Measurements from ENCODE around the gene PPFIA2. TPM values are rescaled to one million over a fixed set of nuclear protein-coding genes. Genes with fewer than 3 reads are reported as not detected.

The PPFIA2 gene
- total RNA-seq, 2 experiments from 2014 or later: not detected

DNA sequence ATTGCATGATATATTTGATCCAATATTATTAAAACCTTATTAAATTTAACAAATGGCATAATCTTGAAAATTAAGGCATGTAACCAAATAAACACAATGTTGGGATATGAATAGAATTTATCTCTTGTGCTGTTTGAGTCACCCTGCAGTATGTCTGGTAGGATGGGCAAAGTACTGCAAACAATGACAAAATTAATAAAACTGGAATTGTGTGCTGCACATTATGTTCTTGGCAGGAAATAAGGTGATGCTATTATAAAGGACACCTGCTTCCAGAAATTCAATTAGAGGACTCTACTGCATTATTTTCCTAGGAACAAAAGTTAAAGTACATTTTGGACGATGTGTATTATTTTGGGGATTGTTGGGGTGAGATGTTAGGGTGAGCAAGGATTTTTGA is 132.7 kb downstream of the PPFIA2 start:
- Histone ChIP-seq H3K36me3 (ENCODE audit: insufficient read depth, low read length) (no peaks in the 10 kb centered on the region), H3K9me3 (ENCODE audit: control insufficient read depth in 1 of 2, insufficient read depth in 1 of 2, low read length in 2 of 2) (no peaks in the 10 kb centered on the region), H3K27me3 (ENCODE audit: control insufficient read depth in 1 of 2, insufficient read depth in 2 of 2, low read length in 2 of 2) (no peaks in the 10 kb centered on the region), H3K27ac (ENCODE audit: low read depth in 1 of 2, low read length in 2 of 2) (no peak overlapping the region), H3K4me1 (ENCODE audit: insufficient read depth, low read length) (no peaks in the 10 kb centered on the region), H3K4me3 (ENCODE audit: low read length) (no peak overlapping the region)
- no peaks in the 10 kb centered on the region for H3K36me3 Mint-ChIP-seq (ENCODE audit: low read depth)
- DNase-seq (no peak), ATAC-seq (ENCODE audit: poor library complexity) (no peak)
- TF ChIP-seq, protein P1, sequence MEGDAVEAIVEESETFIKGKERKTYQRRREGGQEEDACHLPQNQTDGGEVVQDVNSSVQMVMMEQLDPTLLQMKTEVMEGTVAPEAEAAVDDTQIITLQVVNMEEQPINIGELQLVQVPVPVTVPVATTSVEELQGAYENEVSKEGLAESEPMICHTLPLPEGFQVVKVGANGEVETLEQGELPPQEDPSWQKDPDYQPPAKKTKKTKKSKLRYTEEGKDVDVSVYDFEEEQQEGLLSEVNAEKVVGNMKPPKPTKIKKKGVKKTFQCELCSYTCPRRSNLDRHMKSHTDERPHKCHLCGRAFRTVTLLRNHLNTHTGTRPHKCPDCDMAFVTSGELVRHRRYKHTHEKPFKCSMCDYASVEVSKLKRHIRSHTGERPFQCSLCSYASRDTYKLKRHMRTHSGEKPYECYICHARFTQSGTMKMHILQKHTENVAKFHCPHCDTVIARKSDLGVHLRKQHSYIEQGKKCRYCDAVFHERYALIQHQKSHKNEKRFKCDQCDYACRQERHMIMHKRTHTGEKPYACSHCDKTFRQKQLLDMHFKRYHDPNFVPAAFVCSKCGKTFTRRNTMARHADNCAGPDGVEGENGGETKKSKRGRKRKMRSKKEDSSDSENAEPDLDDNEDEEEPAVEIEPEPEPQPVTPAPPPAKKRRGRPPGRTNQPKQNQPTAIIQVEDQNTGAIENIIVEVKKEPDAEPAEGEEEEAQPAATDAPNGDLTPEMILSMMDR (IDR thresholded peaks at IDR 0.05): no peak
- ChIA-PET CTCF (no interaction called here), POLR2A (no interaction called here)
- intact Hi-C loops (cut with DNase I, micrococcal nuclease): no loop called here
- no peaks in the 10 kb centered on the region for H3K9me3 Mint-ChIP-seq
- no peak overlapping the region for H3K4me3 Mint-ChIP-seq
- H3K4me1 Mint-ChIP-seq (ENCODE audit: low read depth): no peaks in the 10 kb centered on the region
- no peak overlapping the region for H3K27ac Mint-ChIP-seq
- H3K27me3 Mint-ChIP-seq: no peaks in the 10 kb centered on the region

DNA sequence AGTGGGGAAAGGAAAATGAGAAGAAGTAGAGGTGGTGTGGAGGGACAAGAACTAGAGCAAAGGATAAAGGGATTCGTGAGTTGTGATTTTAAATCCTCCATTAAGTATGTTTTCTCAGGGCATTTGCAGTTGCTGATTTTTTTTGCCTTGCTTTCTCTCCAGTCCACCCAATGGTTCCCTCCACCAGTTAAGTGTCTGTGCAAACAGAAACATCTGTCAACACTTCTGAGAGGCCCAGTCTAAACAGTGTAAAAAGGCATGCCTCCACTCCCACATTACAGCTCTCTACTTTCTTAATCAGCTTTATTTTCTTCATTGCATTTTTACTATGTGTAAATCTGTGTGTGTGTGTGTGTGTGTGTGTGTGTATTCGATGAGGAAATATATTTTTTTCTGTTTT is 141.2 kb downstream of the PPFIA2 start:
- H3K9me3 Mint-ChIP-seq: no peaks in the 10 kb centered on the region
- no peak overlapping the region for H3K4me3 ChIP-seq (ENCODE audit: low read length)
- no peak for ATAC-seq (ENCODE audit: poor library complexity)
- CTCF ChIA-PET: no interaction called here
- no peaks in the 10 kb centered on the region for H3K9me3 ChIP-seq (ENCODE audit: control insufficient read depth in 1 of 2, insufficient read depth in 1 of 2, low read length in 2 of 2)
- TF ChIP-seq, protein P1 (IDR thresholded peaks at IDR 0.05): no peak
- intact Hi-C loops (cut with DNase I, micrococcal nuclease): no loop called here
- H3K36me3 Mint-ChIP-seq (ENCODE audit: low read depth): no peaks in the 10 kb centered on the region
- H3K4me1 Mint-ChIP-seq (ENCODE audit: low read depth): no peaks in the 10 kb centered on the region
- no peak overlapping the region for H3K27ac ChIP-seq (ENCODE audit: low read depth in 1 of 2, low read length in 2 of 2)
- no peaks in the 10 kb centered on the region for H3K36me3 ChIP-seq (ENCODE audit: insufficient read depth, low read length)
- no peaks in the 10 kb centered on the region for H3K4me1 ChIP-seq (ENCODE audit: insufficient read depth, low read length)
- no peak overlapping the region for H3K27ac Mint-ChIP-seq
- H3K27me3 Mint-ChIP-seq: no peaks in the 10 kb centered on the region
- no peaks in the 10 kb centered on the region for H3K27me3 ChIP-seq (ENCODE audit: control insufficient read depth in 1 of 2, insufficient read depth in 2 of 2, low read length in 2 of 2)
- H3K4me3 Mint-ChIP-seq: no peak overlapping the region
- no peak for DNase-seq
- POLR2A ChIA-PET: no interaction called here

DNA sequence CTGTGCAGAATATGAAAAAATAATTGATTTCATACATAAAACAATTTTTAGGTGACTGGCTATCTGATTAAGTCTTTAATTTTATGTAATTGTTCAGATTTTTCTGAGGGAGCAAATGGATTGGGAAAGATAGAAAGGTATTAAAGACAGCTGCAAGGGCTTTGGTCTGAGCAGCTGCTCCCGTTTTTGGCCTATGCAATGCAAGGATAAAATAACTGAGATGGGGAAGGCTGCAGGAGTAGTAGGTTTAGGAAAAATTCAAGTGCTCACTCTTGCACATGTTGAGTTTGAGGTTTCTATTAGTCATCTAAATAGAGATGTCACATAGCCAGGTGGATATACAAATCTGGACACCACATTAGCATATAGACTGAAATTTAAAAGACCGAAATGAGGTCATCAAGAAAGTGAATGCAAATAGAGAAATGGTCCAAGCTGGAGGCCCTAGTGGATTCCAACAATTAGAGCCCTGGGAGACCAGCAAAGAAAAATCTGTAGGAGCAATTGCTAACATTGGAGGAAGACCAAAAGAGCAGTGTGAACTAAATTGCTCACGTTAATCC is 144.0 kb downstream of the PPFIA2 start:
- TF ChIP-seq, protein P1 (IDR thresholded peaks at IDR 0.05): no peak
- intact Hi-C loops (cut with DNase I, micrococcal nuclease): no loop called here
- Mint-ChIP-seq H3K9me3 (no peaks in the 10 kb centered on the region), H3K27me3 (no peaks in the 10 kb centered on the region), H3K27ac (no peak overlapping the region), H3K36me3 (ENCODE audit: low read depth) (no peaks in the 10 kb centered on the region), H3K4me1 (ENCODE audit: low read depth) (no peaks in the 10 kb centered on the region), H3K4me3 (no peak overlapping the region)
- CTCF ChIA-PET: no interaction called here
- Histone ChIP-seq H3K27ac (ENCODE audit: low read depth in 1 of 2, low read length in 2 of 2) (no peak overlapping the region), H3K4me3 (ENCODE audit: low read length) (no peak overlapping the region), H3K4me1 (ENCODE audit: insufficient read depth, low read length) (no peaks in the 10 kb centered on the region), H3K36me3 (ENCODE audit: insufficient read depth, low read length) (no peaks in the 10 kb centered on the region), H3K9me3 (ENCODE audit: control insufficient read depth in 1 of 2, insufficient read depth in 1 of 2, low read length in 2 of 2) (peaks cover 0 to 8% of the 10 kb centered on the region in 2 experiments), H3K27me3 (ENCODE audit: control insufficient read depth in 1 of 2, insufficient read depth in 2 of 2, low read length in 2 of 2) (no peaks in the 10 kb centered on the region)
- POLR2A ChIA-PET: no interaction called here
- DNase-seq (no peak), ATAC-seq (ENCODE audit: poor library complexity) (no peak)
